HepG2 (cell line): Measurements from ENCODE around the gene ABCC1. TPM values are rescaled to one million over a fixed set of nuclear protein-coding genes. Genes with fewer than 3 reads are reported as not detected.

ENCODE experiments used
- FLYWCH1 ChIP-seq: sonication (generic); formaldehyde crosslinking; IDR thresholded peaks from 2 replicates; pipeline ENCODE4 v1.8.1; 2023; ENCODE audit warnings: mild to moderate bottlenecking, missing genetic modification reagents
- MBNL3 ChIP-seq: fragments of 250-450 bp; sonication (Bioruptor Pico); conservative IDR thresholded peaks from 2 replicates; pipeline ENCODE4 v1.8.0; 2022; ENCODE audit warnings: mild to moderate bottlenecking, inconsistent platforms
- MLXIP ChIP-seq: sonication (generic); formaldehyde crosslinking; IDR thresholded peaks from 2 replicates; pipeline ENCODE4 v1.9.0; 2021; ENCODE audit warnings: missing genetic modification reagents, borderline replicate concordance
- MTERF4 ChIP-seq: sonication (generic); formaldehyde crosslinking; IDR thresholded peaks from 2 replicates; pipeline ENCODE4 v1.8.0; 2023; ENCODE audit warnings: mild to moderate bottlenecking, missing genetic modification reagents
- NFRKB ChIP-seq: fragments of 450-650 bp; IDR thresholded peaks from 2 replicates; pipeline ENCODE4 v1.6.1; 2017
- TBL1XR1 ChIP-seq: fragments of 150-350 bp; IDR thresholded peaks from 2 replicates; pipeline ENCODE4 v1.6.1; 2014; ENCODE audit warnings: borderline replicate concordance, low read length; ENCODE audit not compliant: partially characterized antibody
- TOPORS ChIP-seq: sonication (generic); formaldehyde crosslinking; IDR thresholded peaks from 2 replicates; pipeline ENCODE4 v1.8.0; 2023; ENCODE audit warnings: mild to moderate bottlenecking, missing genetic modification reagents
- TRIM22 ChIP-seq: fragments of 450-650 bp; IDR thresholded peaks from 2 replicates; pipeline ENCODE4 v1.6.1; 2017
- ZBTB20 ChIP-seq: sonication (generic); formaldehyde crosslinking; IDR thresholded peaks from 2 replicates; pipeline ENCODE4 v1.8.1; 2023; ENCODE audit warnings: missing genetic modification reagents, low read depth, mild to moderate bottlenecking, borderline replicate concordance
- ZNF160 ChIP-seq: sonication (generic); formaldehyde crosslinking; IDR thresholded peaks from 2 replicates; pipeline ENCODE4 v1.8.0; 2022; ENCODE audit warnings: mild to moderate bottlenecking, inconsistent platforms, missing genetic modification reagents
- ZNF232 ChIP-seq: sonication (generic); formaldehyde crosslinking; IDR thresholded peaks from 2 replicates; pipeline ENCODE4 v1.4.0; 2020; ENCODE audit warnings: missing genetic modification reagents, borderline replicate concordance
- ZNF317 ChIP-seq: sonication (generic); formaldehyde crosslinking; IDR thresholded peaks from 2 replicates; pipeline ENCODE4 v1.5.0; 2020; ENCODE audit warnings: mild to moderate bottlenecking, missing genetic modification reagents
- ZNF350 ChIP-seq: sonication (generic); formaldehyde crosslinking; IDR thresholded peaks from 2 replicates; pipeline ENCODE4 v1.4.0; 2020; ENCODE audit warnings: mild to moderate bottlenecking, low read depth, missing genetic modification reagents, borderline replicate concordance
- ZNF367 ChIP-seq: sonication (generic); formaldehyde crosslinking; IDR thresholded peaks from 2 replicates; pipeline ENCODE4 v1.4.0; 2020; ENCODE audit warnings: missing genetic modification reagents, borderline replicate concordance
- ZNF382 ChIP-seq: sonication (generic); formaldehyde crosslinking; IDR thresholded peaks from 2 replicates; pipeline ENCODE4 v1.5.0; 2020; ENCODE audit warnings: missing genetic modification reagents, mild to moderate bottlenecking, borderline replicate concordance
- ZNF496 ChIP-seq: sonication (generic); formaldehyde crosslinking; IDR thresholded peaks from 2 replicates; pipeline ENCODE4 v1.8.1; 2023; ENCODE audit warnings: mild to moderate bottlenecking, moderate library complexity, missing genetic modification reagents; ENCODE audit not compliant: insufficient replicate concordance
- ZNF501 ChIP-seq: sonication (generic); formaldehyde crosslinking; IDR thresholded peaks from 2 replicates; pipeline ENCODE4 v1.5.1; 2020; ENCODE audit warnings: mild to moderate bottlenecking, moderate library complexity, missing genetic modification reagents
- ZNF749 ChIP-seq: sonication (generic); formaldehyde crosslinking; IDR thresholded peaks from 2 replicates; pipeline ENCODE4 v1.8.0; 2022; ENCODE audit warnings: mild to moderate bottlenecking, missing genetic modification reagents, moderate library complexity, borderline replicate concordance
- ZNF841 ChIP-seq: sonication (generic); formaldehyde crosslinking; IDR thresholded peaks from 2 replicates; pipeline ENCODE4 v1.8.1; 2023; ENCODE audit warnings: missing genetic modification reagents, borderline replicate concordance
- polyA plus RNA-seq, 8 experiments: library from polyadenylated mRNA; depleted of rRNA in 3 of 8; stranded (reverse) in 7 of 8; unstranded in 1 of 8; fragments of >200 nt; fragmentation: Illumina TruSeq in 4 of 8; extraction: Trizol in 4 of 8; gene quantifications; 2 replicates each; pipeline versions ENCODE4 v1.2.1 to v1.2.3, GENCODE V29; 2011 to 2016; ENCODE audit warnings: low read depth in 4 of 8, missing spikeins in 1 of 8, mixed read lengths in 1 of 8; ENCODE audit not compliant: insufficient read depth in 1 of 8
- total RNA-seq, 5 experiments: library from RNA; depleted of rRNA; stranded (reverse); fragments of >200 nt; fragmentation: Illumina TruSeq; extraction: Trizol; gene quantifications; 2 replicates each; pipeline ENCODE4 v1.2.3, GENCODE V29; 2016; ENCODE audit warnings: low read depth in 1 of 5
- TF ChIP-seq, protein P1 (sequence below): IDR thresholded peaks from 2 replicates; pipeline ENCODE4 v1.4.0; 2020; ENCODE audit warnings: mild to moderate bottlenecking, missing genetic modification reagents

ABCC1 gene
- total and polyA plus RNA-seq, 2 of the 13 experiments (the other 11 are each of a cell fraction or from before 2014, with no cell fraction given), result 13.0 to 30.6 TPM

- TF ChIP-seq MLXIP, result no peak
- TF ChIP-seq TBL1XR1, result no peak
- no peak for TF ChIP-seq ZNF841 (CRISPR knock-in tag)
- no peak for TF ChIP-seq MTERF4 (CRISPR knock-in tag)
- no peak for TF ChIP-seq ZNF749 (CRISPR knock-in tag)
- TF ChIP-seq ZNF496 (CRISPR knock-in tag), result no peak
- TF ChIP-seq ZNF367 (CRISPR knock-in tag), result no peak
- no peak for TF ChIP-seq ZNF232
- no peak for TF ChIP-seq TRIM22
- TF ChIP-seq ZNF350 (CRISPR knock-in tag), result peak; percentile 16; the same call in 1 of the 2 replicates
- no peak for TF ChIP-seq FLYWCH1 (CRISPR knock-in tag)
- TF ChIP-seq TOPORS (CRISPR knock-in tag), result no peak
- TF ChIP-seq NFRKB, result no peak
- no peak for TF ChIP-seq ZBTB20 (CRISPR knock-in tag)
- TF ChIP-seq ZNF501 (CRISPR knock-in tag), result no peak; the same call in 1 of the 2 replicates
- TF ChIP-seq ZNF317 (CRISPR knock-in tag), result no peak
- TF ChIP-seq ZNF382 (CRISPR knock-in tag), result no peak
- no peak for TF ChIP-seq MBNL3 (CRISPR knock-in tag)
- TF ChIP-seq, protein P1, sequence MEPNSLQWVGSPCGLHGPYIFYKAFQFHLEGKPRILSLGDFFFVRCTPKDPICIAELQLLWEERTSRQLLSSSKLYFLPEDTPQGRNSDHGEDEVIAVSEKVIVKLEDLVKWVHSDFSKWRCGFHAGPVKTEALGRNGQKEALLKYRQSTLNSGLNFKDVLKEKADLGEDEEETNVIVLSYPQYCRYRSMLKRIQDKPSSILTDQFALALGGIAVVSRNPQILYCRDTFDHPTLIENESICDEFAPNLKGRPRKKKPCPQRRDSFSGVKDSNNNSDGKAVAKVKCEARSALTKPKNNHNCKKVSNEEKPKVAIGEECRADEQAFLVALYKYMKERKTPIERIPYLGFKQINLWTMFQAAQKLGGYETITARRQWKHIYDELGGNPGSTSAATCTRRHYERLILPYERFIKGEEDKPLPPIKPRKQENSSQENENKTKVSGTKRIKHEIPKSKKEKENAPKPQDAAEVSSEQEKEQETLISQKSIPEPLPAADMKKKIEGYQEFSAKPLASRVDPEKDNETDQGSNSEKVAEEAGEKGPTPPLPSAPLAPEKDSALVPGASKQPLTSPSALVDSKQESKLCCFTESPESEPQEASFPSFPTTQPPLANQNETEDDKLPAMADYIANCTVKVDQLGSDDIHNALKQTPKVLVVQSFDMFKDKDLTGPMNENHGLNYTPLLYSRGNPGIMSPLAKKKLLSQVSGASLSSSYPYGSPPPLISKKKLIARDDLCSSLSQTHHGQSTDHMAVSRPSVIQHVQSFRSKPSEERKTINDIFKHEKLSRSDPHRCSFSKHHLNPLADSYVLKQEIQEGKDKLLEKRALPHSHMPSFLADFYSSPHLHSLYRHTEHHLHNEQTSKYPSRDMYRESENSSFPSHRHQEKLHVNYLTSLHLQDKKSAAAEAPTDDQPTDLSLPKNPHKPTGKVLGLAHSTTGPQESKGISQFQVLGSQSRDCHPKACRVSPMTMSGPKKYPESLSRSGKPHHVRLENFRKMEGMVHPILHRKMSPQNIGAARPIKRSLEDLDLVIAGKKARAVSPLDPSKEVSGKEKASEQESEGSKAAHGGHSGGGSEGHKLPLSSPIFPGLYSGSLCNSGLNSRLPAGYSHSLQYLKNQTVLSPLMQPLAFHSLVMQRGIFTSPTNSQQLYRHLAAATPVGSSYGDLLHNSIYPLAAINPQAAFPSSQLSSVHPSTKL (CRISPR knock-in tag), result no peak
- no peak for TF ChIP-seq ZNF160 (CRISPR knock-in tag)
These were observed at the start of gene ABCC1 (continued) for GRCh38 chr16:15949210-15950160.
